HG02852 (cell line): ENCODE data around the gene LZTS2.

ENCODE experiments used
- ATAC-seq: cut with Tn5 transposase; IDR thresholded peaks from one replicate; pipeline ENCODE4 v1.9.1; 2021; ENCODE audit warnings: mild to moderate bottlenecking, moderate library complexity; ENCODE audit not compliant: unreplicated experiment

Gene LZTS2

DNA sequence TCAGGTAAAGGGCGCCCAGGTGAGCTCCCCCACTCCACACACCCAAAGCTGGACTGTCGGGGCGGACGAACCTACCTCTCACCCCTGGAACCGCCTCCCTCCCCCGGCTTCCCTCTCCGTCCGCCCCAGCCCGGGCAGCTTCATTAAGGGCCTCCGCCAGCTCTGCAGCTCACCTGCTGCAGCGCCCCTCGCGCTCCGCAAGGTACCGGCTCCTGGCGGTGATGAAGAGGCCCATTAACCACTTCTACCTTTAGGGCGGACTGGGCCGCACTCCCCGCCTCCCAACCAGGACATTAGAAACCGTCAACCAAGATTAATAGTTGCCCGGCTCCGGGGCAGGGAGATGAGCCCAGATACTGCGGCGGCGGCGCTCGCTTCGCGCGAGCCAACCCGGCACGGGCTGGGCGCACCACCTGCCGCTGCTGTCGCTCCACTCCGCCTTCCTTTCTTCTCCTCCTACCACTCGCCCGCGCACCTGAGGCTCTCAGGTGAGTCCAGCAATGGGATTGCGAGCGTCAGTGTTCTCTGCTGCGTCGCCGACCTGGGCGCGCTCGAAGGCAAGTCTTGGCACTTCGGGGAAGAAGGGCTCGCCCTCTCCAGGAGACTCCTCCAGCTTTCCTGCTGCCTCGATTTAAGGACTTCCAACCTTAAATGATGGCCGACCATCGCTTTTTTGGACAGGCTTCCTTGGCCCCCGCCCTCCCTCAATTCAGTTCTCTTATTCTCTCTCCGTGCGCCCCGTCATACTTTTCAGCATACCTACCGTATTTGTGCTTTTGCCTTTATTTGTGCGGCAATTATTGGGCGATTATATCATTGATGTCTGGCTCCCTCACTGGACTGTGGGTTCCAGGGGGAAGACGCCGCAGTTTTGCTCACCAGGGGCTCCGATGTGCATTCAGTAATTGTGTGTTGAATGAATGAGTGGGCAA is 48.6 kb downstream of the LZTS2 start:
- no peak for ATAC-seq

DNA sequence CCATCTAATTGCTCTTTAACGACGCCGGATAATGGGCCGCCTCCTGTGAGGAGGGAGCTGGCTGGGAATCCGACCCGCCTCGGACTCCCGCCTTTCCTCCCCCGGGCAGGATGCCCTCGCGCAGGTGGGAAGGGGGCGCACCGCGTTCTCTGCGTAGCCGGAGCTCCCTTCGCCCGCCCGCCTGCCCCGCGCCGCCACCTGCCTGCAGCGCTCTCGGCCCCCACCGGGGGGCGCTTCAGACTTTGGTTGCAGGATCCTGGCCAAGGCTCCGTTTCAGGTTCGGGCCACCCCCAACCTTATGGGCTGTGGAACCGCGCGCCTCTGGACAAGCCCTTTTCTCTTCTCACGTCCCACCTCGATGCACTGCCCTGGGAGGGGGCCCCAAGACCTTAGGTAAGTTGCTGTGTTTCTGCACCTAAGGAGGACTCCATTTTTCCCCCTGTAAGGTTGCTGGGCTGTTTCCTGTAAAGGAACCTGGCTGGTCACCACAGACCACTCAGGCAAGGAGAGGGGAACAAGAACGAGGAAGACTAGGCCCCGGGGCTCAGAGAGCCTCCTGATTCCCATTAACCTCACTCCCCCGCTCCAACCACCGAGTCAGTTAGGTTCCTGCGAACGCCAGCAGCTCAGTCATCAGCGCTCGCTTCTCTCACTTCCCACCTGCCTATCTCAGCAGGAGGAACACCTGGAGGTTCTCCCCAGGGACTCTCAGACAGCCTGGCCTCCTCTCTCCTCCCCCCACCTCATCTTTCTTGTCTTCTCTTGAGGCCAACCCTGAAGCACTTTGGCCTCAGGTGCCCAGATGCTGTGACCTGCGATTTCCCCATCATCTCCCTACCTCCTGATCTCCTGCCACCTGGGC is 50.8 kb downstream of the LZTS2 start:
- no peak for ATAC-seq

DNA sequence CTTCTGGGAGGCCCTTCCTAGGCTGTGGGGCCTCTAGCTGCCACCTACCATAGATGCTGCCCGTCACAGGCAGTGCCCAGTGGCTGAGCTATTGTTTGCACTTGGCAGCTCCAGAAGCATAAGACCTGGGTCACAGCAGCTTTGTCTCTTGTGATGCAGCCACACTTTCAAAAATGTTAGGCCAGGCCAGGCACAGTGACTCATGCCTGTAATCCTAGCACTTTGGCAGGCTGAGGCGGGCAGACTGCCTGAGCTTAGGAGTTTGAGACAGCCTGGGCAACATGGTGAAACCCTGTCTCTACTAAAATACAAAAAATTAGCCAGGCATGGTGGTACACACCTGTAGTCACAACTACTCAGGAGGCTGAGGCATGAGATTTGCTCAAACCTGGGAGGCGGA is 52.7 kb downstream of the LZTS2 start:
- no peak for ATAC-seq

DNA sequence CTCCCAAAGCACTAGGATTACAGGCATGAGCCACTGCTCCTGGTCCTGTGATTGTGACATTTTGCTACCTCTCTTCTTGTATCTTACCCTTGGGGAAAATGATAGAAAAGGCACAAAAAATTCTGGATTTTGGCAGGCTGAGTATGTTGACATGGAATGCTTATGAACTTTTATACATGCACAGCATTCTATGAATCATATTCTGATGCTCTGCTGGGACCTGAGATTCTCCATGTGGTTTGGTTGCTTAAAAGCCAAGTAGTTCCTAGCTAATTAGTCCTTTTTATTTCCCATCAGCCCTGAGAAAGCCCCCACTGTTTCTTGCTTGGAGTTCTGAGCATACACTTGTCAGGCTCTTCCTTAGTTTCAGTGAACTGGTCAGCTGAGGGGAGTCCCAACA is 53.9 kb downstream of the LZTS2 start:
- ATAC-seq: no peak

DNA sequence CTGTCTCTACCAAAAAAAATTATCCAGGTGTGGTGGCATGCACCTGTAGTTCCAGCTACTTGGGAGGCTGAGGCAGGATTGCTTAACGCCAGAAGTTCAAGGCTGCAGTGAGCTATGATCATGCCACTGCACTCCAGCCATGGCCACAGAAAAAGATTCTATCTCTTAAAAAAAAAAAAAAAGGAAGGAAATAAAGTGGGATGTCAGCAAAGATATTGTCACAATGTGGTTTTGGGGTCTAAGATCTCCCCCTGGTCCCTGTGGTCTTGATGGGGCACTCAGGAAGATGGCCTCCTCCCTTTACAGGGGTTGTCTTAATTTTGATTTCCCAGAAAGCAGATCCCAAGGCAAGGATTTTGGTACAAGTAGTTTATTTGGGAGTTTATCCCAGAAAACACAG is 54.7 kb downstream of the LZTS2 start:
- no peak for ATAC-seq

DNA sequence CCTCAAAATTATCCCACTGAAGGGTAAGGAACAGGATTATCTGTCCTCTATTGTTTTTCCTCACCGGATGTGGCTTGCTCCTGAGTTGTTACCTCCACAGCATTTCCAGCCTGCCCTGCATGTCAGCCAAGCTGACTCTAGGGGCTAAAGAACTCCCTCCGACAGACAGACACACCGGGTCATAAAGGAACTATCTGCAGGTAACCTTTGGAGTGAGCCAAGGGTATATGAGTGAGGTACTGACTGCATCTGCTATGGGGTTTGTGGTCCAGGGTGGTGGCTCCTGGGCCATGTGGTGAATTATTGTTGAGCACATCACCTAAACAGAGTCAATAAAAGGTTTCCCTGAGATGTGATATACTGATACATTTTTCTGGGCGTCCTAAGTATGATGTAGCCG is 55.3 kb downstream of the LZTS2 start:
- ATAC-seq: no peak

DNA sequence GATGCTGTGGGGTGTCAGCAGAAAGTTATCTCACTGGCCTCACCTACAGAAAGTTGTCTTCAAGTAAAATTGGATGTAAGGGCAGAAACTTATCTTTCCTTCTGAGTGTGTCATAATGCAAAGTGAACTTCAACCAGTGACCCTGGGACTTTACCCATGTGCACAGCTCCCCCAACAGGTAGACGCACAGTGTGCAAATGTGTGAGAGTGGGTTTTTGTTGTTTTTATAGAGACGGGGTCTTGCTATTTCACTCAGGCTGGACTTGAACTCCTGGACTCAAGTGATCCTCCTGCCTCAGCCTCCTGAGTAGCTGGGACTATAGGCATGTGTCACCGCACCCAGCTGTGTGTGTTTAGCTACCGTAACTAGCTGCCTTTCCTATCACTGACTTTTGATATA is 55.8 kb downstream of the LZTS2 start:
- ATAC-seq: no peak

DNA sequence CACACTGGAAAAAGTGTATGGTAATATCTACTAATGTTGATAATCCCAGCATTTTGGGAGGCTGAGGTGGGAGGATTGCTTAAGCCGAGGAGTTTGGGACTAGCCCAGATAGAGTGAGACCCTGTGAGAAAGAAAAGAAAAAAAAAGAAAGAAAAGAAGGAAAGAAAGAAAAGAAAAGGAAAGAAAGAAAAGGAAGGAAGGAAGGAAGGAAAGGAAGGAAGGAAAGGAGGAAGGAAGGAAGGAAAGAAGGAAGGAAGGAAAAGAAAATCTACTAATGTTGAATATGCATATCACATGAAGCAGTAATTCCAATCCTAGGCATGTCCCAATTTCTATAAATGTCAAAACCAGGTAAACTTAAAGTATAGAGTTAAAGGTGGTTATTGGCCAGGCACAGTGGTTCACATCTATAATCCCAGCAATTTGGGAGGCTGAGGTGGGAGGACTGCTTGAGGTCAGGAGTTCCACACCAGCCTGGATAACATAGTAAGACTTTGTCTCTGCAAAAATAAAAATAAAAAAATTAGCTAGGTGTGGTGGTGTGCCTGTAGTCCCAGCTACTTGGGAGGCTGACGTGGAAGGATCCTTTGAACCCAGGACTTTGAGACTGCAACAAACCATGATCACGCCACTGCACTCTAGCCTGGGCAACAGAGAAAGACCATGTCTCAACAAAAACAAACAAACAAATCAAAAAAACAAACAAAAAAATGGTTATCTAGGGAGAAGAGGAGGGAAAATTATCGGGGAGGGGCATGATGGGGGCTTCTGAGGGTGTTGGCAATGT is 57.0 kb downstream of the LZTS2 start:
- ATAC-seq: no peak
